Neural progenitor cell (in vitro differentiated cells): ENCODE data around the gene CCPG1. TPM values are rescaled to one million over a fixed set of nuclear protein-coding genes. Genes with fewer than 3 reads are reported as not detected.

ENCODE experiments used
- DNase-seq: peaks from one replicate; pipeline ENCODE4 v3.0.0-alpha.2; 2016; ENCODE audit warnings: low spot score
- H2AFZ ChIP-seq: fragments of 200-600 bp; sonication (generic); replicated peaks from 2 replicates; pipeline ENCODE4 v1.6.1; 2016; ENCODE audit warnings: antibody characterized with exemption
- H3F3A ChIP-seq: fragments of 200-600 bp; sonication (generic); 2 replicates; pipeline ENCODE4 v1.6.1; 2016; ENCODE audit warnings: antibody characterized with exemption, low read depth
- H3K27ac ChIP-seq: fragments of 200-600 bp; sonication (generic); 2 replicates; pipeline ENCODE4 v1.5.1; 2016; ENCODE audit warnings: mild to moderate bottlenecking
- H3K27me3 ChIP-seq: fragments of 200-600 bp; sonication (generic); 2 replicates; pipeline ENCODE4 v1.6.1; 2016; ENCODE audit warnings: mild to moderate bottlenecking, moderate library complexity
- H3K36me3 ChIP-seq: fragments of 200-600 bp; sonication (generic); 2 replicates; pipeline ENCODE4 v1.5.1; 2016
- H3K4me1 ChIP-seq: fragments of 200-600 bp; sonication (generic); 2 replicates; pipeline ENCODE4 v1.6.1; 2016; ENCODE audit warnings: mixed run types
- H3K4me2 ChIP-seq: fragments of 200-600 bp; sonication (generic); 2 replicates; pipeline ENCODE4 v1.6.1; 2016
- H3K4me3 ChIP-seq: fragments of 200-600 bp; sonication (generic); 2 replicates; pipeline ENCODE4 v1.5.1; 2016
- H3K79me2 ChIP-seq: fragments of 200-600 bp; sonication (generic); 2 replicates; pipeline ENCODE4 v1.6.1; 2016; ENCODE audit warnings: low read depth
- H3K9ac ChIP-seq: fragments of 200-600 bp; sonication (generic); 2 replicates; pipeline ENCODE4 v1.6.1; 2016
- H3K9me3 ChIP-seq: fragments of 200-600 bp; sonication (generic); 2 replicates; pipeline ENCODE4 v1.5.1; 2016; ENCODE audit warnings: low read depth
- H4K20me1 ChIP-seq: fragments of 200-600 bp; sonication (generic); 2 replicates; pipeline ENCODE4 v1.6.1; 2016; ENCODE audit warnings: low read depth
- H3K27ac Mint-ChIP-seq: 3 replicates; pipeline ENCODE4 v1.8.0; 2021; ENCODE audit warnings: mixed read lengths
- H3K27me3 Mint-ChIP-seq: 2 replicates; pipeline ENCODE4 v1.8.0; 2022; ENCODE audit warnings: low read depth, mild to moderate bottlenecking, inconsistent platforms, moderate library complexity, mixed read lengths; ENCODE audit not compliant: insufficient read depth
- H3K36me3 Mint-ChIP-seq: 3 replicates; pipeline ENCODE4 v1.8.0; 2021; ENCODE audit warnings: mixed read lengths
- H3K4me1 Mint-ChIP-seq: 3 replicates; pipeline ENCODE4 v1.8.0; 2021; ENCODE audit warnings: mixed read lengths
- H3K4me3 Mint-ChIP-seq: 3 replicates; pipeline ENCODE4 v1.8.0; 2021; ENCODE audit warnings: mild to moderate bottlenecking, moderate library complexity, mixed read lengths
- H3K9me3 Mint-ChIP-seq: 3 replicates; pipeline ENCODE4 v1.8.0; 2020; ENCODE audit warnings: mixed read lengths
- CTCF ChIP-seq: fragments of 200-600 bp; sonication (generic); IDR thresholded peaks from 2 replicates; pipeline ENCODE4 v1.5.1; 2017; ENCODE audit warnings: antibody characterized with exemption, mild to moderate bottlenecking
- EZH2 ChIP-seq: fragments of 200-600 bp; sonication (generic); IDR thresholded peaks from 2 replicates; pipeline ENCODE4 v1.6.1; 2017; ENCODE audit warnings: antibody characterized with exemption, mild to moderate bottlenecking, moderate library complexity
- EZH2phosphoT487 ChIP-seq: fragments of 200-600 bp; sonication (generic); IDR thresholded peaks from 2 replicates; pipeline ENCODE4 v1.6.1; 2017; ENCODE audit warnings: antibody characterized with exemption
- total RNA-seq: library from RNA; depleted of rRNA; stranded (reverse); fragments of >200 nt; gene quantifications from 2 replicates; pipeline ENCODE4 v1.2.3, GENCODE V29; 2015; ENCODE audit warnings: low replicate concordance

The CCPG1 gene
- total RNA-seq, 1 donor from 2014 or later, result 28.0 TPM

GRCh38 chr15:55343168-55343567 lies 65.0 kb downstream of the CCPG1 start:
- no peak for TF ChIP-seq CTCF
- TF ChIP-seq EZH2, result no peak
- no peak for TF ChIP-seq EZH2phosphoT487

GRCh38 chr15:55337160-55337559 lies 71.0 kb downstream of the CCPG1 start:
- Mint-ChIP-seq H3K36me3 (no peaks in the 10 kb centered on the region), H3K4me1 (no peaks in the 10 kb centered on the region), H3K9me3 (no peaks in the 10 kb centered on the region), H3K27me3 (no peaks in the 10 kb centered on the region), H3K4me3 (no peak overlapping the region), H3K27ac (no peak overlapping the region)
- no peak for TF ChIP-seq EZH2
- no peak for TF ChIP-seq EZH2phosphoT487
- no peak for TF ChIP-seq CTCF
- Histone ChIP-seq H3K36me3 (no peaks in the 10 kb centered on the region), H3K27ac (no peak overlapping the region), H3K4me1 (no peaks in the 10 kb centered on the region), H3K9me3 (no peaks in the 10 kb centered on the region), H3F3A (no peaks in the 10 kb centered on the region), H3K4me3 (no peak overlapping the region), H4K20me1 (no peaks in the 10 kb centered on the region), H3K79me2 (no peaks in the 10 kb centered on the region), H2AFZ (no peak overlapping the region), H3K4me2 (no peak overlapping the region), H3K9ac (no peak overlapping the region), H3K27me3 (no peaks in the 10 kb centered on the region)
- DNase-seq, result no peak

More at GRCh38 chr15:55343168-55343567, 65.0 kb downstream of the CCPG1 start:
- Histone ChIP-seq H3K79me2 (no peaks in the 10 kb centered on the region), H3K9me3 (no peaks in the 10 kb centered on the region), H3K4me1 (peaks cover 7% of the 10 kb centered on the region), H3K36me3 (no peaks in the 10 kb centered on the region), H2AFZ (no peak overlapping the region), H3K27ac (no peak overlapping the region), H3K9ac (no peak overlapping the region), H4K20me1 (no peaks in the 10 kb centered on the region), H3K4me3 (no peak overlapping the region), H3K4me2 (no peak overlapping the region), H3K27me3 (no peaks in the 10 kb centered on the region), H3F3A (no peaks in the 10 kb centered on the region)
- H3K36me3 Mint-ChIP-seq, result peaks cover 3% of the 10 kb centered on the region
- no peak overlapping the region for H3K4me3 Mint-ChIP-seq
- H3K27me3 Mint-ChIP-seq, result no peaks in the 10 kb centered on the region
- no peaks in the 10 kb centered on the region for H3K9me3 Mint-ChIP-seq
- no peak for DNase-seq
- H3K27ac Mint-ChIP-seq, result no peak overlapping the region
- H3K4me1 Mint-ChIP-seq, result no peaks in the 10 kb centered on the region

- no peak for TF ChIP-seq EZH2
- no peak for TF ChIP-seq EZH2phosphoT487
- no peak for TF ChIP-seq CTCF
- no peaks in the 10 kb centered on the region for H3K79me2 ChIP-seq
- H3K9me3 ChIP-seq, result no peaks in the 10 kb centered on the region
- no peaks in the 10 kb centered on the region for H3K27me3 ChIP-seq
- H3K36me3 Mint-ChIP-seq, result no peaks in the 10 kb centered on the region
- no peak overlapping the region for H3K4me2 ChIP-seq
- H3K9ac ChIP-seq, result no peak overlapping the region
- H3K27ac Mint-ChIP-seq, result no peak overlapping the region
- H3K4me1 Mint-ChIP-seq, result no peaks in the 10 kb centered on the region
- no peak overlapping the region for H2AFZ ChIP-seq
- H3K4me3 Mint-ChIP-seq, result no peak overlapping the region
- H4K20me1 ChIP-seq, result no peaks in the 10 kb centered on the region
- no peaks in the 10 kb centered on the region for H3K27me3 Mint-ChIP-seq
- H3K36me3 ChIP-seq, result no peaks in the 10 kb centered on the region
- DNase-seq, result no peak
- no peaks in the 10 kb centered on the region for H3K4me1 ChIP-seq
- no peaks in the 10 kb centered on the region for H3F3A ChIP-seq
- H3K27ac ChIP-seq, result no peak overlapping the region
- H3K9me3 Mint-ChIP-seq, result no peaks in the 10 kb centered on the region
- no peak overlapping the region for H3K4me3 ChIP-seq
These were observed 73.2 kb downstream of the CCPG1 start for GRCh38 chr15:55334997-55335396.
